Stimulated activated CD4-positive, alpha-beta T cell treated with anti-CD3 and anti-CD28 coated beads, Interleukin-4, amount 100 ng/mL, for 1 hour (primary cell): ENCODE measurements around the gene UPF1.

Experiments
- DNase-seq: peaks from one replicate; pipeline ENCODE4 v3.0.0-alpha.2; 2020

UPF1 gene

DNA sequence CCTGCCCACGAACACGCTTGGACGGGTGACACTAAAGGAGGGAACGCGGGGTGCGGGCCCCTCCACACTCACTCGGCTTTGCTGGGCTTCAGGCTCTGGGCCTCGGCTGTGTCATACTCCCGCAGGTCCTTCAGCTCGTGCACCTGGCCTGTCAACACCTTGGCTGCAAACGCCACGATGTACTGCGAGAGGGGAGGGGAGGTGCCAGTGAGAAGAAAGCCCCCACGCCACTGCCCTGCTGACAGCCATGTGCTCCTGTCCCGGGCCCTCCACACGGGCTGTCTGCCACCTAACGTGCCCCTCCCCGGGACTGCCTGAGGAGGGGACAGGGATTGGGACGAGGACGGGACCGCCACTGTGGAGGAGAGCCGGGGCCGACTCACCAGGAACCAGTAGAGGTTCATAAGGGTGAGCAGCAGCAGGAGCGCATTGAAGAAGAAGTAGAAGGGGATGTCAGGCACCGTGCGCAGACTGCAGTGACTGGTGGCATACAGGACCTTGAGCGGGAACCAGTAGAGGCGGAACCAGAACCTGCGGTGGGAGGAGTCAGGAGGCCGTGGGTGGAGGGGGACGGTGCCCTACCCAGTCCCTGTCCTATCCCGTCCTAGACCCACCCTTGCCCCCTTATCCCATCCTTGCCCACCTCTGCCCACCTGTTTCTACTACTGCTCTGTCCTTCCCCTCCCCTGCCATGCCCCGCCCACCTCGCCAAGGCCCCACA is 47.3 kb downstream of the UPF1 start:
- DNase-seq, result no peak

DNA sequence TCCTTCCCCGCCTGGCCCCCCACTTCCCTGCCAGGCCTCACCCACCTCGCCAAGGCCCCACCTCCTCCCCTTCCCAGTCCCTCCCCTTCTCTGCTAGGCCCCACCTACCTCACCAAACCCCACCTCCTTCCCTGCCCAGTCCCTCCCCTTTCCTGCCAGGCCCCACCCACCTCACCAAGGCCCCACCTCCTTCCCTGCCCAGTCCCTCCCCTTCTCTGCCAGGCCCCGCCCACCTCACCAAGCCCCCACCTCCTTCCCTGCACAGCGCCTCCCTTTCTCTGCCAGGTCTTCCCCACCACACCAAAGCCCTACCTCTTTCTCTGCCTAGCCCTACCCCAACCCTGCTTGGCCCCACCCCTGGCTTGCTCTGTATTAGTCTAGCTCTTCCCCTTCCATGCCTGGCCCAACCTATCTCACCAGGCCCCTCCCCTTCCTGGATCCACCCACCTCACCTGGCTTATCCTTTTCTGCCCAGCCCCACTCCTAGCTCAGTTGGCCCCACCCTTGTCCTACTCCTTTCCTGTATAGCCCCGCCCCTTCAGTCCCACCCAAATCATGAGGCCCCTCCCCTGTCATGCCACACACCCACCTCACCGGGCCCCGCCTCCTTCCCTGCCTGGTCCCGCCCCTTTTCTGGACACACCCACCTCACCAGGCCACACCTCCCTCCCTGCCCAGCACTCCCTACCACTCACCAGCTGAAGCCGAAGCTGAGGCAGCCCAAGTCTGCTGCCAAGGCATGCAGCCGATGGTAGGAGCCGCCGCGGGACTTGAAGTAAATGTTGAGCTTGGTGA is 48.0 kb downstream of the UPF1 start:
- DNase-seq, result no peak

DNA sequence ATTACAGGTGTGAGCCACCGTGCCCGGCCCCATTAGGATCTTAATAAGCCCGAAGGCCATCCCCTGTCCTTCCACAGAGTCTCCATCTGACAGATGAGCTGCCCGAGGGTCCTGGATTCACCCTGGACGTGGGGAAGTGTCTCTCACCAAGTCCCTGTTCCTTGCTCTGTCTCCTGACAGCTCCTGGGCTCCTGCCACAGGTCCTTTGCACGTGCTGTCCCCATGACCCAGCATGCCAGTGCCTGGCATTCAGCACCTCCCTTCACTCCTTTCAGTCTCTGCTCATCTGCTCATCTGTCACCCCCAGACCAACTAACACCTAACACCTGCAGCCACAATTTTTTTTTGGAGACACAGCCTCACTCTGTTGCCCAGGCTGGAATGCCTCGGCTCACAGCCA is 49.7 kb downstream of the UPF1 start:
- no peak for DNase-seq

DNA sequence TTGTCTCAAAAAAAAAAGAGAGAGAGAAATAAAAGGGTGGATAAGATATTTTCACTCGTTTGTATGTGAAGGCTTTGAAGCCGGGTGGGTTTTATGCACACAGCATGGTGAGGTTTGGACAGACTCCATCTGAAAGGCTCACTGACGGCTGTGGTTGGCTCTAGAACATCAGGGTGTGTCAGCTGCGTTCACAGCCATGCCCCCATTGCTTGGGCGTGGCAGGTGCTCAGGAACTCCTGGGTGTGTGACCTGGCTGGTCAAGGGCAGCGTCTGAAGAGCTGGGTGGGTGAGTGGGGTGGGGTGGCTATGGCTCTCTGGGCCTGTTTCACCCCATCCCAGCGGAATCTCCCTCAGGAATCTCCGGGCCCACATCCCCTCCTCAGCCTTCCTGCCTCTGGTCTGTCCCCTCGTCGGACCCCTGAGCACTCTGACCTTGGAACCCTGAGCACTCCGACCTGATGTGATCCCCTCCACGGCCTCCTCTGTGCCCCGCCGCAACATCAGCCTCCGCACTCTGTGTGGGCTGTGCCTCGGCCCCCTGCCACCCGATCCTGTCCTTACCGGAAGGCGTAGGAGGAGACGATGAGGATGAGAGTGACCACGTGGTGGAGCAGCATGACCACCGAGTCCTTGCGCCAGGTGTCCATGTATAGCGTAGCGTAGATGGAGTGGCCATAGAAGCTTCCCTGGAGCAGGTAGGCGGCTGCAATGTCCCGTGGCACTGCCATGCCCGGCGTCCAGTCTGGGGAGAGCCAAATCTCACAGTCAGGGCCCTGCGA is 52.0 kb downstream of the UPF1 start:
- no peak for DNase-seq

DNA sequence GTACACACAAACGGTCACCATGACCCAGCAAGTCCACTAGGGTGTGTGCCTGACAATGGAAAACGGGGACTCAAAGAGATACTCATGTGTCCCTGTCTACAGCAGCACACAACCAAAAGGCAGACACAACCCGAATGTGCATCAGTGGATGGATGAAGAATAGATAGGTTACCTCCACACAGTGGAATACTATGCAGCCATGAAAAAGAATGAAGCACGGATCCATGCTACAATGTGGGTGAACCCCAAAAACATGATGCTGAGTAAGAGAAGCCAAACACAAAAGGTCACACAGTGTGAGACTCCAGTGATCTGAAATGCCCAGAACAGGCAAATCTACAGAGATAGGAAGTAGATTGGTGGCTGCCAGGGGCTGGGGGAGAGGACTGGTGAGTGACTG is 55.2 kb downstream of the UPF1 start:
- no peak for DNase-seq

DNA sequence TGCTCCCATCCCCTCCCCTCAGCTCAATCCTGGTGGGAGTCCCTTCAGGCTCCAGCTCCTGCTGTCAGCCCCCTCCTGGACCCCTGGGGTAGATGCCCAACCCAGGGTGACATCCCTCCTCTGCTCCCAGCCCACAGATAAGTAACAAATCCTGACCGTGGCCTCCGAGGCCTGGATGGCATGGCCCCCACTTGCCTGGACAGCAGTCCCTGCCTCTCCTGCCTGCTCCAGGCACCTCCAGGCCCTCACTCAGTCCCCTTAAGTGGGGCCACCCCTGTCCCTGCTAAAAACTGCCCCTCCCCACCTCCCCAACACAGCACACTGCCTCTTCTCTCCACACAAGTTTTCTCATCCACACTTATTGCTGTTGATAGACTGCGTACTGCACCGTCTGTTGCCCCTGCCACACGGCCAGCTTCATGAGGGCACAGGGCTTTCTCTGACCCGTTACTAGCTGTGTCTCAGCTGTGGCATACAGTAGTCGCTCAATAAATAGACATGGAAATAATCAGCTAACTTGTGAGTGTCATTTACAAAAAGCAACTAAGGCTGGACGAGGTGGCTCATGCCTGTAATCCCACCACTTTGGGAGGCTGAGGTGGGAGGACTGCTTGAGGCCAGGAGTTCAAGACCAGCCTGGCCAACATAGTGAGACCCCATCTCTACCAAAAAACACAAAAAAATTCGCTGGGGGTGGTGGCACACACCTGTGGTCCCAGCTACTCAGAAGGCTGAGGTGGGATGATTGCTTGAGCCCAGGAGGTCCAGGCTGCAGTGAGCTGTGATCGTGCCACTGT is 58.4 kb downstream of the UPF1 start:
- no peak for DNase-seq

DNA sequence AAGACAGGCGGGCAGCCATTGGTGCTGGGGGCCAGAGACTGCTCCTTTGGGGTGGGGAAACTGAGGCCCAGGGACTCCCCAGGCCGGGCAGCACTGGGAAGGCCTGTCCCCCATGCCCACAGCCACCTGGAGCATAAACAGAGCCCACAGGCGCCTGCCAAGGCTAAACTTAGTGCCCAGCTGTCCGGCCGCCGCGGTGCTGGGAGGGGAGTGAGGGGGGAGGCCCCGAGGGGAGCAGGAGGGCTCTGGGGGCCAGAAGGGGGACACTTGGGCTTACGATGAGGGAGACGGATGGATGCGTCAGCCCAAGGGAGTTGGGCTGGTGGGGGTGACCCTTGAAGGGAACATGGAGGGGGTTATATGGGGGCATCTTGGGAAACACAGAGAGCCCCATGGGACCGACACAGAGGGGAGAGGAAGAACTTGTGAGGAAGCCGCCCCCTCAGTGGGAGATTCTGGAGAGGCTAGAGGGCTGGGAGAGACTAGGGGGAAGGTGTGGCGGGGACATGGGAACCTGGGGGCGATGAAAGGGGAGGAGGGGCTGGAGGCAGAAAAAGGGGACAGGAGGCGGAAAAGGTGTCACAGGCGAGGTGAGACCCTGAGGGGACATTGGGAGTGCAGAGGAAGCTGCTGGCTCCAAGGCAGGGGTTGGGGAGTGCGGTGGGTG is 62.0 kb downstream of the UPF1 start:
- DNase-seq, result no peak

DNA sequence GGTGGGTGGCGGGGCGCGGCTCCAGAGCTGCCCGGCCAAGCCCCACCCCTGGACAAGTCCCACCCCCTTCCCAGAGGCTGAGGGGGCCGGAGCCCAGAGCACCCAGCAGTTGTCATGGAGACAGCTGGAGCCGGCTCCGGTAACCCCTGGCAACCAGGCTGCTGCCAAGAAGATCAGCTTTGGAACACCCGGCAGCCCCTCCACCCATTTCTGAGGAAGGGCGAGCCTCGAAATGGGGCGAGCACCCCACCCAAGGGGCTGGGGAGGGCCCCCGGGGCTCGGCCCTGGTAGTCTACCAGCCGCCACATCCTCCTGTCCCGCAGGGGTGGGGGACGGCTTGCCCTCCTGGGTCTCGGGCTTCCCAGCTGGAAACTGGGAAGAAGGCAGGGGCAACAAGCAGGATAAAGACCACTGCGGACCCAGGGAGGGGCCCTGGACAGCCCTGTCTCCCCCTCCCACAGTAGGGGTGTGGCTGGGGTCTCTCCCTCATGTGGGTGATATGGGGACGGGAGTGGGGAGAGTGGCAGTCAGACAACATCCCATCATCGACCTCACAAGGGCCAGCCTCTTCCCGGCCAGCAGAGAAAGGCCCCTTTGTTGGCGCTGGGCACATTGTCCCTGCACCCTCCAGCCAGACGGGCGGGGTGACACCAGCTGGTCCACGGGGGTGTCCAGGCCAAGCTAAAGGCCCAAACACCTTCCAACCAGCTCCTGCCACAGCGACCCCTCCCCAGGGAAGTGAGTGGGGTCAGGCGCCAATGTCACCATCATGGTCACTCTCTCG is 62.7 kb downstream of the UPF1 start:
- DNase-seq, result no peak

DNA sequence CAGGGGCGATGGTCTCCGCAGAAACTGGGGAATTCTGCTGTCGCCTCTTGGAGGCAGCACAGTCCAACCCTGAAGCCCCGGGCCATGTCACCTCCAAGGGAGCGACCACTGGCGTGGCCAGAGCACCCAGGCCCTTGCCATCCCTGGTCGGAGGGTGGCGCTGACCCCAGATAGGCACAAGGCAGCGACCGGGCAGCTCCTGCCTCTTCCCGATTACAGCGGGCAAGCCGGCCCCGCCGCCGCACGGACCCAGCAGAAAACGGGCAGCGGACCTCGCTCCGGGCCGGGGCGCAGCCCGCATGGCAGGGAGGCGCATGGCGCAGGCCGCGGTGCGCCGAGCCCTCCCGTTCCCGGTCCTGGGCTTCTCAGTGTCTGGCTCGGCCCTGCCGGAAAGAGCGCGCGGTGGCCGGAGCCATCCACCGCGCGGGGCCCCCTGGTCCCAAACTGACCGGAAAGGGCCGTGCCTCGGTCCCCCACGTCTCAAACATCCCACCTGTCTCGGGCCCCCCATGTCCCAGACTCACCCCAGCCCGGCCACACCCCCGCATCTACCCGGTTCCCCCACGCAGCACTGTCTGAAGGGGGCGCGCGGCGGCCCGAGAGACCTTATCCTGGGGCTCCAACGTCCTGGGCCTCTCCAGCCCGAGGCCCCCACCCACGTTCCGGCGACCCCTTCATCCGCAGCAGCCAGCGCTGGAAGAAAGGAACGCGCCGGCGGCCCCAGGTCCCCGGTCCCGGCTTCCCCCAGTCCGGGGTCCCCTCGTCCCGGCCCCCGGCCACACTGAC is 63.5 kb downstream of the UPF1 start:
- no peak for DNase-seq

DNA sequence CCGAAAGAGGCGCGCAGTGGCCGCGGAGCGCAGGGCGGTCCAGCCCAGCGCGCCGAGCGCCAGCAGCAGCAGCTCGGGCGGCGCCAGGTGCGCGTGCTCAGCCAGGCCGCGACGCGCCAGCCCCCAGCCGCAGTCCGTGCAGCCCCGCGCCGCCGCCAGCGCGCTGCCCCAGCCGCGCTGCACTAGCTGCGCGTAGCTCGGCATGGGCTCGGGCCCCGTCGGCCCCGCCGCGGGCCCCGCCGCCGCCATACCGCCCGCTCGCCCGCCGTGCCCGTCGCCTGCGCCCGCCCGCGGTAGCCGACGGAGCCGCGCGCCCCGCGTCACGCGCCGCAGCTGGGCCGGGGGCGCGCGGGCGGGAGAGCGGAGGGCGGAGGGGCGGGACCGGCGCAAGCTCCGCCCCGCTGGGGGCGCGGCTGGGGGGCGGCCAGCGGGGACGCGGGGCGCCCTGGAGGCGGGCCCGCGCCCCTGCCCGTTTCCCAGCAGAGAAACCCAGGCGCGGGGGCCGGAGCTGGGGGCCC is 64.1 kb downstream of the UPF1 start, which contains the start of gene CERS1:
TSS of gene CERS1 (minus strand) at position 335 of the 518 bp plus-strand sequence. CDS start at position 249, 86 bp downstream.
- no peak for DNase-seq

DNA sequence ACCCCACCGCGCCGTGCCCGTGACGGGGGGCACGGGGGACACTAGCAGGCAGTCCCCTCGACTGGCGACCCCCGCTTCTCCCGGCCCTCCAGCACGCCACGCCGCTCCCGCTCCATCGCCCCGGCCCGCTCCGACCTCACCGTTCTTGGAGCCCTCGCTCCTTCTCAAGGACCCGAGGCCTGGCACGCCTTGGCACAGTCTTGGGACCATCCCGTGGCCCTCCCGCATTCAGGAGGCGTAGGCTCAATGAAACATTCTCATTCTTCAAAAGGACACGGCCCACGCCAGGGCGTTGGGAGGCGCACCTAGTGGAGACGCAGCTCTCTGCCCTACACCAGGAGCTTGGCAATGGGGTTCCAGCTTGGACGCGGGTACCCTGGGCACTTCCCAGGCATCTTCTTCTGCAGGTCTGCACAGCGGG is 64.7 kb downstream of the UPF1 start:
- DNase-seq, result no peak

DNA sequence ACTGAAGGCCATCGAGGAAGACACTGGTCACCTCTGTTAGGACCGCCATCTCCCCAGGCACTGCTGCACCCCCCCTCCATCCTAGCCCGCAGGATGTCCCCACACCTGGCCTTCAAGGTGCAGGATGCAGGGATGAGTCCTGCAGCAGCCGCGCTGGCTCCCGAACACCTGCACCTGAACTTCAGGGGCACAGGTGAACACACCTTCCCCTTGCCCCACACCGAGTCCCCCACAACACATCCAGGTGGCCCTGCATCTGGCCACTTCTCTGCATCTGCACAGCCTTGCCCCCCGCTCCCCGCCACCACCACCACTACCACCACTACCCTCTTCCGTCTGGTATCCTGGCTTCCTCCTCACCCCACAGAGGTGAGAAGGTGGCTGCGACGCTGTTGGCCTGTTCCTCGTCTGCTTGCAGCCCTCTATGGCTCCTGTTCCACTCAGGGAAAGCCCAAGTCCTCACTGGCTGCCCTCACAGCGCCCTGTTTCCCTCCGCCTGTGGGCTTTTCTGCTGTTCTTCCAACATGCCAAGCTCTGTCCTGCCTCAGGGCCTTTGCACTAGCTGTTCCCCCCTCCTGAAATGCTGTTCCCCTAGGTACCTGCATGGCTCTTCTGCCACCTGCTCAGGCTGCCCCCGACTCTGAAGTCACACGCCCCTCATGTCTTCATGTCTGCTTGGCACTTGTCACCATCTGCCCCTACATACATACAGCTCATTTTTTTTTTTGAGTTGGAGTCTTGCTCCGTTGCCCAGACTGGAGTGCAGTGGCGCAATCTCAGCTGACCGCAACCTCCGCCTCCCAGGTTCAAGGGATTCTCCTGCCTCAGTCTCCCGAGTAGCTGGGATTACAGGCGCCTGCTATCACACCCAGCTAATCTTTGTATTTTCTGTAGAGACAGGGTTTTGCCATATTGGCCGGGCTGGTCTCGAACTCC is 65.6 kb downstream of the UPF1 start:
- no peak for DNase-seq

DNA sequence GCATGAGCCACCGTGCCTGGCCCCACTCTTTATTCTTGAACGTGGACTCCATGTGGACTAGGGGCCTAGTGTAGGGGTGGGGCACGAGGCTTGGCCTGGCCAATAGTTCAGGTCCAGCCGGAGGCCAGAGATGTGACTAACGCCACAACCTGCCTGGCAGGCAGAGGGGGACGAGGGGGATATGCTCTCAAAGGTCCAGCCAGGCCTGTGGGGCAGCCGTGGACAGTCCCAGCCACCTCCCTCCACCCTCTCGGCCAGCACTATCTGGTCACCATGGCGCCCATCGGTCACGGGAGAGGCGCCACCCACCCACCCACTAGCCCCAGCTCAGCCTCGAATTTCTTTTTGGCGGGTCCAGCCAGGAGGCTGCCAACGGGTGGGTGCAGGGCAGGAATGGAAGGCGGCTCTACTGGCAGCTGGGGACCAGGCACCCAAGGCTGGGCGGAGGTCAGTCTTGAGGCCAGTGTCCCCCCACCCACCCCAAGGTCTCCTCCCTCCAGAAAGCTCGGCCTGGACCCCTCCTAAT is 66.4 kb downstream of the UPF1 start:
- no peak for DNase-seq

DNA sequence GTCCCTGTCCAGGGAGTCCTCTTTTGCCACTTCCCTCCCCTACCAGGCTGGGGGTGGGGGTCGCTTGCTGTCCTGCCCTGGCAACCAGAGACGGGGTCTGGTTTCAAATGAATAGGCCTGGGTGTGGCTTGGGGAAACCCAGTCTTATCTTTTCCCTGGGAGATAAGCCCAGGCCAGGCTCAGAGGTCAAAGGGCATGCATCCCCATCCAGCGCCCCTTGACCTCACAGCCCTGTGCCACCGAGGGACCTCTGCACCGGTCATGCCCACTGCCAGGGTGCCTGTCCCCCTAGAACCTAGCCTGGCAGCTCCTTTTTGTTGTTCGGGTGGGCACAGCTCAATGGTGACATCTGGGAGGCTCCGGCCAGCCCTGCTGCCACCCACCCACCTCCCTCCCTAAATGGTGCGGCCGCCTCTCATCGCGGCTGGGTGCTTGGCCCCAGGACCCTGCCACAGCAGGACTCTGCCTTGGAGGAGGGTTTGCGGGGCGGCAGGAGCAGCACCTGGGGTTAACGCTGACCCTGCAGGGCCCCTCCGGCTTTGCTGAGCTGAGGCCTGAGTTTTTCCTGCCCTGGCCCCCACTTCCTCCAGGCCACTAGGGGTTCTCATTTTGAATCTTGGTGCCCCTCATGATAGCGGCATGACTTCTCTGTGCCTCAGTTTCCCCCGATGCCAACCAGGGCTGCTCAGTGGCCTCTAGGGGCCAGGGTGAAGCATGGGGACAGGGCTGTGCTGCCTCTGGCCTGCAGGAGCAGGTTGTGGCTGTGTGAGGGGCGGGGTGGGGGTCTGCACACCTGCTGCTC is 67.0 kb downstream of the UPF1 start:
- no peak for DNase-seq

DNA sequence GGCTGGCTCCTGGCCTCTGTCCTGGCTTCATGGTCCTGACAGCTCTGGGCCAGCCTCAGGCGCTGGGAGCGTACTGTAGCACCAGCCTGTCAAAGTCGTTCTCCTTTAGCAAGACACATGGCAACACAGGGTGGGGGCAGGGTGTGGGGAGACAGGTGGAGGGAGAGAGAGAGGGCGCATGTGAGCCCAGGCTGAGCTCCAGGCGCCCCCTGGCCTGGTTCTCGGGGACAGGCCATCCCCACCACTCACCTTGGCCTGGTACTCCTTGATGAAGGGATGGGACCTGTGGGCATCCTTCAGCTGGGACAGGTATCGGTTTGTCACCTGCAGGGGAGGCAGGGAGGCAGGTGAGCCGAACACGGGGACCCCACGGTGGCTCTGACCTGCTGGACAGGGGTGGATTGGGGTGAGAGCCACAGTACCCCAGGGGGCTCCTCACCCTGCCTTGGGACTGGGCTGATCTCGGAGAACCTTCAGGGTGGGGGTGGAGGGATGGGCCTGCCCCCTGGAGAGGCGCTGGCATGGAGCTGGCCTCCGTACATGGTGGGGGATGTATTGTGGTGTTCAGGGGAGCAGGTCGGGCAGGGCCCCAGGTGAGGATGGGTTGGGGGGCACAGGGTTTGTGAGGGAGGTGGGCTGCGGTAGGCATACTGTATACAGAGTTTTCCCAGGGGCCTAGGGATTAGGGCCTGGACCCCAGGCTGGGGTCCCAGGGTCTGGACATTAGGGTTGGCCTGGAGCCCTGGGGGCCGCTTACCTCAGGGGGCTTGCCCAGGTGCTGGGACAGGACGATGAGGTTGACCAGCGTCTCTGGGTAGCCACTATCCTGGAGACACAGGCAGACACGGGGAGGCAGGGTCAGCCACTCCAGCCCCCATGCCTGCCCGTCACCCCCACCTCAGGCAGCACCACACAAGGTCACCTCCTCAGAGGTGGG is 68.1 kb downstream of the UPF1 start:
- DNase-seq, result no peak

DNA sequence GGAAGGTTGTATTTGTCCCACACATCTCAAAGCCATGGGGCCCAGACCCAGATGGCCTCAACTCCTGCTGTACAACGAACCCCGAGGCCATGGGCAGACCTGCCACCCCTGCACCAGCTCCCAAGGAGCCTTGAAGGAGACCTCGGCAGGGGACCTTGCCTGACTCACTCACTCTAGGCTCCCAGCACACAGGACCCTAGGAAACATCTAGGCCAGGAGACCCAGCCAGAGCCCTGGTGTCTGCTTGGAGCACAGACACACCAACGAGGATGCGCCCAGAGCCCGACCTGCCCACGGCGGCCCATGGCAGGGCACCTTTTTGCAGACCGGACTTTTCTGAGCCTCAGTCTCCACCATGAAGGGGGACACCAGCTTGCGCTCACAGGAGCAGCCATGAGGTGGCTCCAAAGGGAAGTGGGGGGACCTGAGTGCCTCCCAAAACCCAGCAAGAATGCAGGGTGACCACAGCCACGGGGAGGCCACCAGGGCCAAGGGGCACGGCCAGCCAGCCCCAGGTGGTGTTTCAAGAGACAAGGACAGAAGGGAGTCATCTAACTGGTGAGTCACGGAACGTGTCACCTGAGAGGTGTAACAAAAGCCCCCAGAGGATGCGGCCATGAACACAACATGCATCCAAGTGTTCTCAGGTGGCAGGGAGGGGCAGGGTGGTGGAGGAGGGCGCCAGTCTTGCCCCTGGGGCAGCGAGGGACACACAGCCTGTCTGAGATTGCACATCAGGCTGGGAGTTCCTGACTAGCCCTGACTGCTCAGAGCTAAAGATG is 69.1 kb downstream of the UPF1 start:
- DNase-seq, result no peak
